ENCODE data around the gene GRM1. TPM values are rescaled to one million over a fixed set of nuclear protein-coding genes. Genes with fewer than 3 reads are reported as not detected.

The GRM1 gene
- total and polyA plus RNA-seq, 9 of the 15 experiments (the other 6 are each of a cell fraction or from before 2014, with no cell fraction given), result not detected

- TF ChIP-seq ZNF655 (CRISPR knock-in tag; IDR thresholded peaks at IDR 0.05) (no peak), RFX1 (IDR thresholded peaks at IDR 0.05) (no peak), U2AF1 (optimal IDR thresholded peaks at IDR 0.05; ENCODE audit: low read depth, low read length) (no peak), SRSF3 (IDR thresholded peaks at IDR 0.05; ENCODE audit: insufficient read depth, low read length) (no peak)
Observed at GRCh38 chr6:146103416-146104072, 74.7 kb downstream of the GRM1 start (continued).

- no peak overlapping the region for H3K4me2 ChIP-seq (ENCODE audit: insufficient read depth, low read length)
- no peak for DNase-seq (ENCODE audit: extremely low read depth in 1 of 4, low spot score in 3 of 4)
- intact Hi-C loops (cut with micrococcal nuclease) (no loop called here), in situ Hi-C loops (cut with MboI) (no loop called here)
- no peak overlapping the region for H3K9ac ChIP-seq (ENCODE audit: insufficient read depth in 1 of 2, low read depth in 2 of 2, low read length in 2 of 2)
- no peaks in the 10 kb centered on the region for H3K79me2 ChIP-seq (ENCODE audit: control insufficient read depth, insufficient read depth, low read length)
- ChIA-PET POLR2A (no interaction called here), CTCF (ENCODE audit: low intra/inter-chr PET ratio) (no interaction called here)
- no peaks in the 10 kb centered on the region for H3K27me3 ChIP-seq (ENCODE audit: control insufficient read depth in 2 of 2, insufficient read depth in 2 of 2, low read length in 2 of 2)
- H3K4me1 ChIP-seq (replicated peaks in 1 of 2; ENCODE audit: control insufficient read depth in 2 of 2, insufficient read depth in 2 of 2, low read length in 2 of 2), result no peaks in the 10 kb centered on the region
- no peak overlapping the region for H3K27ac ChIP-seq (ENCODE audit: extremely low read depth, low read depth, low read length)
- H4K20me1 ChIP-seq (replicated peaks; ENCODE audit: control insufficient read depth, insufficient read depth, low read length), result no peaks in the 10 kb centered on the region
- no peak overlapping the region for H2AFZ ChIP-seq (ENCODE audit: low read depth, low read length)
- H3K36me3 ChIP-seq (ENCODE audit: control insufficient read depth, insufficient read depth, low read length), result no peaks in the 10 kb centered on the region
- WGBS (ENCODE audit: insufficient coverage, low coverage, missing lambda C conversion rate), result 0% methylated on average over 2 of the region's 2 CpGs
- ATAC-seq, result no peak
- no peak overlapping the region for H3K4me3 ChIP-seq
- FAIRE-seq, result no peak
- BruUV-seq (replicated peaks), result no TSS peak
- no peak for TF ChIP-seq ZNF449 (CRISPR knock-in tag; IDR thresholded peaks at IDR 0.05)
- TF ChIP-seq, protein P1, sequence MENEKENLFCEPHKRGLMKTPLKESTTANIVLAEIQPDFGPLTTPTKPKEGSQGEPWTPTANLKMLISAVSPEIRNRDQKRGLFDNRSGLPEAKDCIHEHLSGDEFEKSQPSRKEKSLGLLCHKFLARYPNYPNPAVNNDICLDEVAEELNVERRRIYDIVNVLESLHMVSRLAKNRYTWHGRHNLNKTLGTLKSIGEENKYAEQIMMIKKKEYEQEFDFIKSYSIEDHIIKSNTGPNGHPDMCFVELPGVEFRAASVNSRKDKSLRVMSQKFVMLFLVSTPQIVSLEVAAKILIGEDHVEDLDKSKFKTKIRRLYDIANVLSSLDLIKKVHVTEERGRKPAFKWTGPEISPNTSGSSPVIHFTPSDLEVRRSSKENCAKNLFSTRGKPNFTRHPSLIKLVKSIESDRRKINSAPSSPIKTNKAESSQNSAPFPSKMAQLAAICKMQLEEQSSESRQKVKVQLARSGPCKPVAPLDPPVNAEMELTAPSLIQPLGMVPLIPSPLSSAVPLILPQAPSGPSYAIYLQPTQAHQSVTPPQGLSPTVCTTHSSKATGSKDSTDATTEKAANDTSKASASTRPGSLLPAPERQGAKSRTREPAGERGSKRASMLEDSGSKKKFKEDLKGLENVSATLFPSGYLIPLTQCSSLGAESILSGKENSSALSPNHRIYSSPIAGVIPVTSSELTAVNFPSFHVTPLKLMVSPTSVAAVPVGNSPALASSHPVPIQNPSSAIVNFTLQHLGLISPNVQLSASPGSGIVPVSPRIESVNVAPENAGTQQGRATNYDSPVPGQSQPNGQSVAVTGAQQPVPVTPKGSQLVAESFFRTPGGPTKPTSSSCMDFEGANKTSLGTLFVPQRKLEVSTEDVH (IDR thresholded peaks at IDR 0.05; ENCODE audit: low read depth, partially characterized antibody), result no peak
- TF ChIP-seq TCF3 (CRISPR knock-in tag; IDR thresholded peaks at IDR 0.05), result no peak
- no peak for TF ChIP-seq ERF (CRISPR knock-in tag; IDR thresholded peaks at IDR 0.05)
- no peak for TF ChIP-seq HDAC8 (tag; IDR thresholded peaks at IDR 0.05)
- no peak for TF ChIP-seq ZNF175 (CRISPR knock-in tag; IDR thresholded peaks at IDR 0.05; ENCODE audit: low read depth)
- TF ChIP-seq KAT2B (IDR thresholded peaks at IDR 0.05; ENCODE audit: low read depth, low read length), result no peak
- H3K9me3 ChIP-seq (replicated peaks; ENCODE audit: control insufficient read depth, insufficient read depth, low read depth, low read length), result no peaks in the 10 kb centered on the region; the same call in 1 of the 2 replicates
- no peaks in the 10 kb centered on the region for H3K9me1 ChIP-seq (ENCODE audit: control insufficient read depth, insufficient read depth, low read length)
Observed at GRCh38 chr6:146106532-146106931, 77.7 kb downstream of the GRM1 start.
